ENCODE measurements around the gene KDM7A.

DNA sequence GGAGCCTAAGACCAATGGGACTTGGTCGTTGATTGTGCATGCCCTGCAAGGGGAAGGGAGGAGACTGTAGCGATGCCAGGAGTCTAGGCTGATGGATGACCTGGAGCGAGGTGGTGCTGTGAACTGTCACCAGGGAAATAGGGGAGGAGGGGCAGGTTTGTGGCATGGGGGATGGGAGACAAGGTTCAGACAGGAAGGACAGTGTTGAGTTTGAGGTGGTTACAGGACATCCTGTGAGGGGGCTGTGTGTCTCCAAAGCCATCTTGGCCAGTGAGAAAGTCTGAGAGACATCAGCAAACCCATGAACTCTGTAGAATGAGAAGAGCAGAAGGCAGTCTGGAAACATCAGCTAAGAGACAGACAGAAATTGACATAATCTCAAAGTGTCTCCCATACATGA is 38.5 kb upstream of the KDM7A start:
- TF ChIP-seq, protein P1, sequence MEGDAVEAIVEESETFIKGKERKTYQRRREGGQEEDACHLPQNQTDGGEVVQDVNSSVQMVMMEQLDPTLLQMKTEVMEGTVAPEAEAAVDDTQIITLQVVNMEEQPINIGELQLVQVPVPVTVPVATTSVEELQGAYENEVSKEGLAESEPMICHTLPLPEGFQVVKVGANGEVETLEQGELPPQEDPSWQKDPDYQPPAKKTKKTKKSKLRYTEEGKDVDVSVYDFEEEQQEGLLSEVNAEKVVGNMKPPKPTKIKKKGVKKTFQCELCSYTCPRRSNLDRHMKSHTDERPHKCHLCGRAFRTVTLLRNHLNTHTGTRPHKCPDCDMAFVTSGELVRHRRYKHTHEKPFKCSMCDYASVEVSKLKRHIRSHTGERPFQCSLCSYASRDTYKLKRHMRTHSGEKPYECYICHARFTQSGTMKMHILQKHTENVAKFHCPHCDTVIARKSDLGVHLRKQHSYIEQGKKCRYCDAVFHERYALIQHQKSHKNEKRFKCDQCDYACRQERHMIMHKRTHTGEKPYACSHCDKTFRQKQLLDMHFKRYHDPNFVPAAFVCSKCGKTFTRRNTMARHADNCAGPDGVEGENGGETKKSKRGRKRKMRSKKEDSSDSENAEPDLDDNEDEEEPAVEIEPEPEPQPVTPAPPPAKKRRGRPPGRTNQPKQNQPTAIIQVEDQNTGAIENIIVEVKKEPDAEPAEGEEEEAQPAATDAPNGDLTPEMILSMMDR (IDR thresholded peaks at IDR 0.05): no peak
- TF ChIP-seq ZFX (IDR thresholded peaks at IDR 0.05; ENCODE audit: borderline replicate concordance): no peak

All from 22Rv1 (cell line).